HG02840 (cell line): Measurements from ENCODE around the gene ITM2B.

Experiments used
- ATAC-seq: cut with Tn5 transposase; IDR thresholded peaks from one replicate; pipeline ENCODE4 v1.9.1; 2021; ENCODE audit warnings: mild to moderate bottlenecking, moderate library complexity, moderate number of reproducible peaks; ENCODE audit not compliant: unreplicated experiment, low FRiP score

ITM2B gene

GRCh38 chr13:48255090-48255489 is 22.1 kb downstream of the ITM2B start:
- ATAC-seq: no peak

GRCh38 chr13:48255954-48256353 is 22.9 kb downstream of the ITM2B start:
- ATAC-seq: no peak

GRCh38 chr13:48258002-48258401 is 25.0 kb downstream of the ITM2B start:
- ATAC-seq: no peak

DNA sequence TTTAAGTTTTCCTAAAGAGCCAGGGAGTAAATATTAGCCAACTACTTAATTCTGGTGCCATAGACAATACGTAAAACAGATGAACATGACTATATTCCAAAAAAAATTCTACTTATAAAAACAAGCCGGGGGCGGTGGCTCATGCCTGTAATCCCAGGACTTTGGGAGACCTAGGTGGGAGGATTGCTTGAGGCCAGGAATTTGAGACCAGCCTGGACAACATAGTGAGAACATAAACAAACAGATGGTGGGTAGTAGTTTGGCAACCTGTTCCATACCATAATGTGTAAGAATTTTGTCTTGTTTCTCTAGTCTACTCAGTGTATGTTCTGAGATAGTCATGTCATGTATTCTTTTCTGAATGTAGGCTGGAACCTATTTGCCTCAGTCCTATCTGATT is 25.4 kb downstream of the ITM2B start:
- ATAC-seq: no peak

- ATAC-seq: no peak
Measured at GRCh38 chr13:48260970-48261369, 28.0 kb downstream of the ITM2B start.

DNA sequence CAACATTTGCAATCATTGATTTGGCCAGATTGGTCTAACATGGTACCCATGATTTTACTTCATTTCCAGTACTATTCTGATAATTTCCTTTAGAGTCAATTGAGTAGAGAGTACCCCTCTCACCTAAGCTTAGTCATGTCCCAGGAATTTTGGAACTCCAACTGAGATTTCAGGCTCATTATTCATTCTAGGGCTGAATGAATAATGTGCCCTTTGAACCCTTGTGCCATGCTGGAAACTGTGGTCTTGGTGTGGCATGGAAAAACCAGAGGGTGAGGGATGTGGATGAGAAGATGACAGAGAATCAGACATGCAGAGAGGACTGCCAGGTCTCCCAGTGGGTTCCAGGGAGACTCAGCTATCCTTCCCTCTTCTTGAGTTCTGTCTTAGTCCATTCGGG is 30.2 kb downstream of the ITM2B start:
- no peak for ATAC-seq

DNA sequence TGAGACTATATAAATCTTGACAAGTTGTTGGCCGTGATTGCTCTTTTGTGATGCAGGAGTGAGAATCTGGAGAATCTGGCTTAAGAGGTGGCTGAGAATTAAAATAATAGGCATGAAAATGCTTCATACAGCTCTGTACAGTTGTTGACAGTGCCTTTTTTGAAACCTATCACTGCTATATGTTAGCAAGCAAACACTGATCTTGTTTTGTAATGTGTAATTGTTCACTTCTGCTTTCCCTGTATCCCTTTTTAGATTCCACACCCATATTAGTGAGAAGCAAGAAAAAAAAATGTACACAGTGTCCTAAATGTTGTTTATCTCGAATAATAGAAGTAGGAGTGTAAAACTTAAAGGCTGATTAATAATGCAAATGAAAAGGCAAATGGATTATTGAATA is 31.1 kb downstream of the ITM2B start:
- ATAC-seq: no peak

DNA sequence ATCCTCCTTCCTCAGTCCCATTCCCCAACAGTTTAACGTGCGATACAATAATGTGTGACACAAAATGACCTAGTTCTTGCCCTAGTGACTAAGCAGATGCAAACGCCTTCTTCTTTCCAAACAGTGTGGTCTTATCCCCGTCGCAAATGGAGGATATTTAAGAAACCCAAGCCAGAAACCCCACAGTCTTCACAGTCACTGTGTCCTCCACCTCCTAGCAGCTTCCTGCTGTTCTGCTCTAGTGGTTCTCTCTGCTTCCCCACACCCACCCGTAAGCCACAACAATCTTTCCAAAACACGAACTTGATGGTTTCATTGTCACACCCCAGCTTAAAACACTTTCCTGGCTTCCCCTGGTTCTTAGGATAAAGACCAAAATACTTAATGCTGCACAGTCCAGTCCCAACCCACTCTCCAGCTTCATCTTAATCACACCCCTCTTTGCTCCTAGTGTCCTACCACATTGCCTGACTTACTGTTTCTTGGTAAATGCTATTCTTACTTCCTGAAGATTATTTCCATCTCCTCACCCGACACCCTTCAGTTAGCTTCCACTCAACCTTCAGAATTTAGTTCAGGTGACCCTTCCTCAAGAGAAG is 32.3 kb downstream of the ITM2B start:
- ATAC-seq: no peak

GRCh38 chr13:48266150-48266549 is 33.1 kb downstream of the ITM2B start:
- no peak for ATAC-seq

GRCh38 chr13:48266701-48267639 is 34.0 kb downstream of the ITM2B start:
- ATAC-seq: no peak

DNA sequence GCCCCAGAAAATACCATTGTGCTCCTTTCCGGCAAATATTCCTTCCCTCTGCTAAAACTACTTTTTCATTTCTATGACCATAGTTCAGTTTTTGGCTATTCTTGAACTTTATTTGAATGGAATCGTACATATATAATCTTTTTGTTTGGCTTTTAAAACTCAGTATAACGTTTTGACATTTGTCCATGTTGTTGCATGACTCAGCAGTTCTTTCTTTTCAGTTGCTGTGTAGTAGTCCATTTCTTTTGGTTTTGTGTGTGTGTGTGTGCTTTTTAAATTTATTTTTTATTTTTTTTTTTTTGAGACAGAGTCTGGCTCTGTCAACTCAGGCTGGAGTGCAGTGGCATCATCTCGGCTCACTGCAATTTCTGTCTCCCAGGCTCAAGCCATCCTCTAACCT is 35.0 kb downstream of the ITM2B start:
- no peak for ATAC-seq

- no peak for ATAC-seq
Measured at GRCh38 chr13:48273346-48273745, 40.3 kb downstream of the ITM2B start.

DNA sequence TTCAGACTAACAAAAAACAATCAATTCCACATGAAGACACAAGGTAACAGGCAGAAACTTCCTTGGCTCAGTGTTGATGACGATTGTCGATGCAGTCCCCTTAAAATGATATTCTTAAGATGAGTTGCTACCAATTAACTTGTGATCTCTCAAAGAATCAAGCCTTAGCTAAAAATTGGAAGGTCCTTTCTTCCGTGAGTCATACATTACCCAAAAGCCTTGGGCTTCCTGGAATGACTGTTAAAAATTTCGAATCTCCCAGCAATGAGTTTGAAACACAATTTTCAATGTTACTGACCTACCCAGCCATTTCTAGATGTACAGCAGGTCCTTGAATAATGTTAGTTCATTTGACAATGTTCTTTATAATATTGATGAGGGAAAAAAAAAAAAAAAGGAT is 42.5 kb downstream of the ITM2B start:
- no peak for ATAC-seq

DNA sequence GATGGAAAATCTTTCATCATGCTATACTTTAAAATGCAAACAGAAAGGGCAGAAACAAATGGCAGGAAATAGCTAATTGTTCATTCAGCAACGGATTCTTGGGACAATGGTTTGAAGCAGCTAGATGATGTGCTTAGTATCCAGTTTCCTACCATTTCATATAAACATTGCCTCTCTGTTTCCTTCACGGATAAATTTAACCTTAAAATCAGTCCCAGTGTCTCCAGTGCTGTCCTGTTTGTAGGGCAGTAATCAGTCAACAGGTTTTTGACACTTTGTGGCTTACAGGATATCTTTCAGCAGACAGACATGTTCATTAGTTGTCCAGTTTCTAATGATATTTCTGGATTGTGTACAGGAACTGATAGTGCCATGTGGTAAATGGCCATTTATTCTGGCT is 45.8 kb downstream of the ITM2B start:
- no peak for ATAC-seq

GRCh38 chr13:48281556-48281955 is 48.5 kb downstream of the ITM2B start:
- ATAC-seq: no peak

GRCh38 chr13:48291730-48292129 is 58.7 kb downstream of the ITM2B start:
- no peak for ATAC-seq

DNA sequence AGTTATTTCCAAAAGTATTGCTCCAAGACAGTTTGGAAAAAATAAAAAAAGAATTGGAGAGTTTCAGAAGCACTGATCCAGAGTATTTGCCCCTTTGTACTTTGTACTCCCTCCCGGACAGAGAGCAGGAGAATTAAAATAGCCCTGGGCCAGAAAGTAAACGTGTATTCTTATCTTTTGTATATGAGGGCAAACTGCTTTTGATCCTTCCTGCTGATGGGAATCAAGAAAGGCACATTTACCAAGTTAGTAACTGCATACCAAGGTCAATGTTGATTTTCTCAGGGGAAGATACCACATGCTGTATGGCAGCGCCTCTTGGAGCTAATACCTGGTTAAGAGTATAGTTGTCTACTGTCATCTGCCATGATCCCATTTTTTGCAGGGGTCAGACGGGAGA is 59.6 kb downstream of the ITM2B start:
- no peak for ATAC-seq

DNA sequence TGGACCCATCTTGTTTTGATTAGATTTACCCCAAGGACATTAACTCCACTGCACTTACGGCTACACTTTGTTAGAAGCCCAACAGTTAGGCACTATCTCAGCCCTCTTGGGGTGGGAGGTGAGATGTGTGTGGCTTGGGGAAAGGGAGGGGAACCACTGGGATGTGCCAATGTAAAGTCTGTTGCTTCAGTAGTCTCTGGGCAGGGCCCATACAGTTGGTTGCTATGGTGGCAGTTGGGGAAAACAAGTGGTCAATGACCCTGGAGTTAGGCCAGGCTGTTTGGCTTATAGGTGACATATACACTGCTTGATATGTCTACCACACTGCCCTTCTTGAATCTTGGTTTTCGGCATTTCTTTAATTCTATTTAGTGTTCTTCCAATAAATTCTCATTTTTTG is 61.6 kb downstream of the ITM2B start:
- no peak for ATAC-seq

GRCh38 chr13:48295271-48295670 is 62.3 kb downstream of the ITM2B start:
- no peak for ATAC-seq

- ATAC-seq: no peak
Measured at GRCh38 chr13:48296528-48296927, 63.5 kb downstream of the ITM2B start.

DNA sequence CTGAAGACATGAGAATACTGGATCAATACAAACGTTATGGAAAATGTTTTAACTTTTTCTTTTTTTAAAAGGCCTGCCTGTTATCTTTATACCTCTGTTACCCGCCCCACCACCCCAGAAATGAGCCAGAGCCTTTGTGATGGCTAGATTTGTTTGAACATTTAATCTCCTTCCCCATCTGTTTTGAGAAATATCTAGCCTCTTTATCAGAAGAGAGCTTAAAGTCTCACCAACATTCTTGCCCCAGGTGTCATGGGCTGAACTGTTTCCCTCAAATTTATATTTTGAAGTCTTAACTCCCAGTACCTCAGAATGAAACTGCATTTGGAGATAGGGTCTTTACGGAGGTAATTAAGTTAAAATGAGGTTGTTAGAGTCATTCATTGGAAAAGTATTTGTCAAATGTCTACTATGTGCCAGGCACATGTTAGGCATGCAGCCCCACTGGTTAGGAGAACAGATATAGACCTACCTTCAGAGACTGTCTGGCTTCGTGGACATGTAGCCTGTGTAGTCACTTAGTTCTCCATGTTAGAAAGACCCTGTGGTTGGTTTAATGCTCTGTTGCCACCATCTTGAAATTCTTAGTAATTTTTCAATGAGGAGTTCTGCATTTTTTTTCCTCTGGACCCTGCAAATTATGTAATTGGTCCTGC is 64.3 kb downstream of the ITM2B start:
- ATAC-seq: no peak

GRCh38 chr13:48299591-48299990 is 66.6 kb downstream of the ITM2B start:
- no peak for ATAC-seq
